Left ventricle myocardium inferior (tissue), 1 donor: ENCODE measurements around the gene TAC4. TPM values are rescaled to one million over a fixed set of nuclear protein-coding genes. Genes with fewer than 3 reads are reported as not detected.

Experiments
- DNase-seq: peaks from one replicate; pipeline ENCODE4 v3.0.0-alpha.2; 2020
- H3K27ac ChIP-seq: fragments of 200-600 bp; replicated peaks from 2 replicates; pipeline ENCODE4 v1.8.0; 2021
- H3K27me3 ChIP-seq: fragments of 200-600 bp; 2 replicates; pipeline ENCODE4 v1.8.0; 2021; ENCODE audit warnings: low read depth
- H3K36me3 ChIP-seq: fragments of 200-600 bp; 2 replicates; pipeline ENCODE4 v1.8.0; 2021
- H3K4me1 ChIP-seq: fragments of 200-600 bp; 2 replicates; pipeline ENCODE4 v1.8.0; 2021
- H3K4me3 ChIP-seq: fragments of 200-600 bp; 2 replicates; pipeline ENCODE4 v1.8.0; 2021; ENCODE audit warnings: mild to moderate bottlenecking, moderate library complexity
- H3K9me3 ChIP-seq: fragments of 200-600 bp; replicated peaks from 2 replicates; pipeline ENCODE4 v1.8.0; 2021
- CTCF ChIP-seq: fragments of 200-600 bp; IDR thresholded peaks from 2 replicates; pipeline ENCODE4 v1.8.0; 2021; ENCODE audit warnings: antibody characterized with exemption, mild to moderate bottlenecking, borderline replicate concordance
- intact Hi-C: fragments of 100-400 bp; cut with micrococcal nuclease; formaldehyde crosslinking; loops from one replicate; pipeline ENCODE4 v1.11.0; 2022
- total RNA-seq: library from RNA; stranded (reverse); fragmentation: NEBNext Ultra II Directional; extraction: Animal tissue kit (Norgen Biotek cat#: 25700); gene quantifications from one replicate; pipeline ENCODE4 v1.2.1, GENCODE V29; 2021
- donor health status: DM: no; HTN: yes; CAD: no; lungs with severe emphysema.

Gene TAC4
- total RNA-seq, 1 donor from 2014 or later: 0.44 TPM

GRCh38 chr17:49850218-49850610, 2.3 kb upstream of the TAC4 start:
- no peak for DNase-seq
- H3K4me3 ChIP-seq: no peak overlapping the region
- TF ChIP-seq CTCF: no peak
- intact Hi-C loops: loop anchor here (10.0 kb wide), 1 partner anchor 145 kb away; the partner anchor contains the start of gene SLC35B1
- no peaks in the 10 kb centered on the region for H3K27me3 ChIP-seq
- no peaks in the 10 kb centered on the region for H3K9me3 ChIP-seq
- H3K4me1 ChIP-seq: peaks cover 43% of the 10 kb centered on the region
- H3K27ac ChIP-seq: no peak overlapping the region
- no peaks in the 10 kb centered on the region for H3K36me3 ChIP-seq

- intact Hi-C loops: loop anchor here (10.0 kb wide), 1 partner anchor 284 kb away; no protein-coding TSS in a partner anchor
- no peak for DNase-seq
- Histone ChIP-seq H3K9me3 (no peaks in the 10 kb centered on the region), H3K27me3 (no peaks in the 10 kb centered on the region), H3K36me3 (no peaks in the 10 kb centered on the region), H3K27ac (no peak overlapping the region), H3K4me1 (peaks cover 56% of the 10 kb centered on the region), H3K4me3 (no peak overlapping the region)
- no peak for TF ChIP-seq CTCF
These were observed 870 bp upstream of the TAC4 start for GRCh38 chr17:49848739-49849138.

- no peak for DNase-seq
- peaks cover 8% of the 10 kb centered on the region for H3K36me3 ChIP-seq
- H3K4me3 ChIP-seq: no peak overlapping the region
- peaks cover 56% of the 10 kb centered on the region for H3K4me1 ChIP-seq
- peak overlapping the region; percentile 82 for H3K27ac ChIP-seq
- no peaks in the 10 kb centered on the region for H3K9me3 ChIP-seq
- H3K27me3 ChIP-seq: no peaks in the 10 kb centered on the region
- intact Hi-C loops: loop anchor here (10.0 kb wide), 1 partner anchor 282 kb away; no protein-coding TSS in a partner anchor
- no peak for TF ChIP-seq CTCF
These were observed 744 bp downstream of the TAC4 start for GRCh38 chr17:49846938-49847712.

- H3K36me3 ChIP-seq: peaks cover 8% of the 10 kb centered on the region
- intact Hi-C loops: loop anchor here (10.0 kb wide), 1 partner anchor 281 kb away; no protein-coding TSS in a partner anchor
- peak; percentile 67 for DNase-seq
- H3K27me3 ChIP-seq: no peaks in the 10 kb centered on the region
- H3K4me3 ChIP-seq: peak overlapping the region; percentile 33
- TF ChIP-seq CTCF: no peak
- no peaks in the 10 kb centered on the region for H3K9me3 ChIP-seq
- peaks cover 43% of the 10 kb centered on the region for H3K4me1 ChIP-seq
- H3K27ac ChIP-seq: peak overlapping the region; percentile 82
These were observed 2.5 kb downstream of the TAC4 start for GRCh38 chr17:49845321-49845720.

GRCh38 chr17:49843774-49844350, 4.0 kb downstream of the TAC4 start:
- H3K36me3 ChIP-seq: peaks cover 8% of the 10 kb centered on the region
- H3K27ac ChIP-seq: peak overlapping the region; percentile 82
- TF ChIP-seq CTCF: peak; percentile 29
- intact Hi-C loops: loop anchor here (10.0 kb wide), 1 partner anchor 279 kb away; no protein-coding TSS in a partner anchor
- peaks cover 48% of the 10 kb centered on the region for H3K4me1 ChIP-seq
- no peaks in the 10 kb centered on the region for H3K9me3 ChIP-seq
- H3K27me3 ChIP-seq: no peaks in the 10 kb centered on the region
- H3K4me3 ChIP-seq: no peak overlapping the region
- DNase-seq: no peak
